GM12864 (cell line): ENCODE data around the gene TIGD1.

Source experiments
- DNase-seq: peaks from one replicate; pipeline ENCODE4 v3.0.0-alpha.2; 2011; ENCODE audit warnings: low read depth
- H3K4me3 ChIP-seq: 2 replicates; pipeline ENCODE4 v1.5.1; 2011; ENCODE audit warnings: mild to moderate bottlenecking, low read depth, low read length, control low read depth
- TF ChIP-seq, protein P1 (sequence below): IDR thresholded peaks from 2 replicates; pipeline ENCODE4 v1.5.1; 2011; ENCODE audit warnings: low read depth, mild to moderate bottlenecking, moderate library complexity, low read length, control low read depth, inconsistent platforms; ENCODE audit errors: missing control alignments

TIGD1 gene

DNA sequence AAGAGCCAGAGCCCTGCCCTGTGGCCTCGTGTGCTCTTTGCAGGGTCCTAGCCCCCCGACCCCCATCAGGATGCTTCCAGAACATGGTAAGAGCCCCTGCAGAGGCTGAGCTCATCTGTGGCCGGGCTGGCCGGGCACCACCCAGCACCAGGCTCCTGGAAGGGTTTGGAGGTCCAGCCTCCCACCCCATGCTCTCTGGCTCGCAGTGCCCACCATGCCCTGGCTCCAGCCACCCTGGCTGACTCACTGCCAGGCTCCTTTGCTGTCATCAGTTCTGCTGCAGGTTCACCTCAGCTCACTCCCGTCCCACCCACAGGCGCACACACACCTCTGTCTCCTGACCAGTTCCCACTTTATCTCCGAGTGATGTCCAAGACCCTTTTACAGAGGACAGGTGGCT lies 37.7 kb upstream of the TIGD1 start:
- TF ChIP-seq, protein P1, sequence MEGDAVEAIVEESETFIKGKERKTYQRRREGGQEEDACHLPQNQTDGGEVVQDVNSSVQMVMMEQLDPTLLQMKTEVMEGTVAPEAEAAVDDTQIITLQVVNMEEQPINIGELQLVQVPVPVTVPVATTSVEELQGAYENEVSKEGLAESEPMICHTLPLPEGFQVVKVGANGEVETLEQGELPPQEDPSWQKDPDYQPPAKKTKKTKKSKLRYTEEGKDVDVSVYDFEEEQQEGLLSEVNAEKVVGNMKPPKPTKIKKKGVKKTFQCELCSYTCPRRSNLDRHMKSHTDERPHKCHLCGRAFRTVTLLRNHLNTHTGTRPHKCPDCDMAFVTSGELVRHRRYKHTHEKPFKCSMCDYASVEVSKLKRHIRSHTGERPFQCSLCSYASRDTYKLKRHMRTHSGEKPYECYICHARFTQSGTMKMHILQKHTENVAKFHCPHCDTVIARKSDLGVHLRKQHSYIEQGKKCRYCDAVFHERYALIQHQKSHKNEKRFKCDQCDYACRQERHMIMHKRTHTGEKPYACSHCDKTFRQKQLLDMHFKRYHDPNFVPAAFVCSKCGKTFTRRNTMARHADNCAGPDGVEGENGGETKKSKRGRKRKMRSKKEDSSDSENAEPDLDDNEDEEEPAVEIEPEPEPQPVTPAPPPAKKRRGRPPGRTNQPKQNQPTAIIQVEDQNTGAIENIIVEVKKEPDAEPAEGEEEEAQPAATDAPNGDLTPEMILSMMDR, result no peak
- no peak overlapping the region for H3K4me3 ChIP-seq
- DNase-seq, result no peak

DNA sequence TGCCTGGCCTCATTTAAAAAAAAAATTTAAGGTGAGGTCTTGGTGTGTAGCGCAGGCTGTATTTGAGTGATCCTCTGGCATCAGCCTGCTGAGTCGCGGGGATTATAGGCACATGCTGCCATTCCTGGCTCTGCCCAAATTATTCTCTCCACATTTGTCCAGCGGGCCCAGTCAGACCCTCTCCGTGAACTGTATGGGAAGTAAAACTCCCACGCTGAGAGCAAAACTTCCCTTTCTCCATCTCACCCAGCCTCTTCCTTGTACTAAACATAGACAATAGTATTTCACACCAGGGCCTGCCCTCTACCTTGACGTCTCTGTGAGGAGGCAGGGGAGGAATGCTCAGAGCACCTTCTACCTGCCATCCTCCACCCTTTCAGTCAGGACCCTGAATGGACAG lies 37.2 kb upstream of the TIGD1 start:
- no peak overlapping the region for H3K4me3 ChIP-seq

DNA sequence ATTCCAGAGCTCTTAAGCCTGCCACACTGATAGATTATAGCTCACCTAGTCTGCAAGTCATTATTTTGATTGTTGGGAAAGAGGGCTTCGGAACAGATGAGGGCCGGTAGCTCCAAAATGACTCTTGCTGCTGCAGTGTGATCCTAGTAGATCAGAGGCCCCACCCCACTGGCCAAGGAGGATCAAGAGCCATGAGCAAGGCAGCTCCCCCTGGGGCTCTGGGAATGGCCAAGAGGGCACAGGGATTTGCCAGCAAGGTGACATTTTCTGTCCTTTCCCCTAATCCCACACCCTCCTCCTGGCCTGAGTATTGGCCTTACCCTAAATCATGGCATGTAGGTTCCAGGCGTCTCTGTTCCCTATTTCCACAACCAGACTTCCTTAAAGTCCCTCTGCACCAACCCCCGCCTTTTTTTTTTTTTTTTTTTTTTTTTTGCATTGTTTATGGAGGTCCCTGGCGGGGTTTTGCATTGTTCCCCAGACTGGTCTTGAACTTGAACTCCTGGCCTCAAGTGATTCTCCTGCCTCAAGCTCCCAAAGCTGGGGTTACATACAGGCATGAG lies 36.7 kb upstream of the TIGD1 start:
- H3K4me3 ChIP-seq, result no peak overlapping the region
- TF ChIP-seq, protein P1, result no peak
- DNase-seq, result no peak

More for the DNA sequence above, 37.2 kb upstream of the TIGD1 start:
- DNase-seq, result no peak
- TF ChIP-seq, protein P1, result no peak

DNA sequence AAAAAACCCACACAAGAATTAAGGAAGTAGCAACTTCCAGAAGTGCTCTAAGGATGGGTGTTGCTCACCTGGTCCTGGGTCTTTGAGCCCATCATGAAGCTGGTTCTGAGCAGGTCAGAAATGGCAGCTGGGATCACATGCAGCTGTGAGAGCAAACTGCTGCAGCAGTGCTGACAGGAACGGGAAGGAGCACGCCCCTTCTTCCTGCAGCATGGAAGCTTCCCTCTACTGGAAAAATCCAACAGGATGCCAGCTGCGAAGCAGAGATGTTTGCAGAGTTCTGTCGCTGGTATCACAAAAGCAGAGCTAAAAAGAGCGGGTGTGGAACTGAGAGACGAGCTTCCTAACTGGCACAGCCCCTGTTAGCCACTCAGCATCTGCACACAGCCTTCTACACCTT lies 33.9 kb upstream of the TIGD1 start:
- no peak for DNase-seq
- H3K4me3 ChIP-seq, result no peak overlapping the region
- TF ChIP-seq, protein P1, result no peak

DNA sequence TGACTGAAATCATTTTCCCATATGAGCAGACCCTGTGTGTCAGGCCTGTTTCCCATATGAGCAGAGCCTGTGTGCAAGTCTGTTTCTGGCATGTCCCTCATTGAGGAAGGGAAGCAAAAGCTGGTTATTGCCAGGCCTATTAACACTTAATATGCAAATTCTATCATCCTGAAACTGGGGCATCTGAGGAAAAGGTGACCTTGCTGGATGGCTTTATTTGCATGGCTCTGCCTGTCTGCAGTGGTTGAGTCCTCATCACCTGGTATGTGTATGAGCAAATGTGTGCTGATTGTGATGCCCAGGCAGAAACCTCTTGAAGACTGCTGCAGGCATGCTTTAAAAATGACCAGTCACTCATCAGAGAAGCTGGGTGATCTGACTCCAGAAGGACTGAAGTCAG lies 31.4 kb upstream of the TIGD1 start:
- DNase-seq, result no peak
- no peak overlapping the region for H3K4me3 ChIP-seq
- TF ChIP-seq, protein P1, result no peak

DNA sequence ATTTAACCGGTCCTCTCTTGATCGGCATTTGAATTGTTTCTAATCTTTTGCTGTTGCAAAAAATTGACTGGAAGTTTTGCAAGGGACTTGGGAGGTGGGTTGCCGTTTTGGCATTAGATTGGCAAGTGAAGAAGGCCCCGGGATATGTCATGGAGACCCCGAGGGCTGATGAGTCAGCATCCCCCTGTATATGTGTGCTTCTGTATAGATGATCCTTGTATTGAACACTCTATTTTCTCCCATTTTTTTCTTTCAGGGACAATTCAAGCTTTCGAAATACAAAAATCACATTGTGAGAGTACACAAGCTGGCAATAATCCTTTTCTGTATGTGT lies 30.3 kb upstream of the TIGD1 start:
- no peak for DNase-seq
- H3K4me3 ChIP-seq, result no peak overlapping the region
- TF ChIP-seq, protein P1, result no peak

DNA sequence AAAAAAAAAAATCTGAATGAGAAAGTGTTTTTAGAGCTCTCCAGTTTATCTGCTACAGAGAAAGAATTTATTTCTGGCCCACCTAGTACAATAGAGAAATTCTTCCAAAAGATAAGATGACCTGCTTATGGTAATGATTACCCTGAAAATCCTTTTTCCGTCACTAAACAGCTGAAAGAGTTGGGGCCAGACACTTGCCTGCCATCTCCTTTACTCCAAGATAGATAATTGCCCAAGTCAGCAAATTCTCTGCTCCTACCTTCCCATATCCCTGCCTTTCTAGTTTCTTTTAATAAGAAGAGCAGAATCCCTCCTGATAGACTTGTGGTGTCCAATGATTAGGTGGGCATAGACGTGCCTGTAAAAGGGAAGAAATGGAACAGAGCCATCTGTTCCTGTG lies 28.3 kb upstream of the TIGD1 start:
- TF ChIP-seq, protein P1, result no peak
- no peak overlapping the region for H3K4me3 ChIP-seq
- no peak for DNase-seq
